GM19240 (cell line): Measurements from ENCODE around the gene TRAK1.
"Not testable (repeated sequence)": the region's sequence is repeated elsewhere in the genome, so short reads cannot be mapped to it uniquely, and the experiment has no call there.

ENCODE experiments used
- DNase-seq: peaks from one replicate; pipeline ENCODE4 v3.0.0; 2011; ENCODE audit warnings: low spot score; ENCODE audit not compliant: insufficient read length

The TRAK1 gene, protein sequence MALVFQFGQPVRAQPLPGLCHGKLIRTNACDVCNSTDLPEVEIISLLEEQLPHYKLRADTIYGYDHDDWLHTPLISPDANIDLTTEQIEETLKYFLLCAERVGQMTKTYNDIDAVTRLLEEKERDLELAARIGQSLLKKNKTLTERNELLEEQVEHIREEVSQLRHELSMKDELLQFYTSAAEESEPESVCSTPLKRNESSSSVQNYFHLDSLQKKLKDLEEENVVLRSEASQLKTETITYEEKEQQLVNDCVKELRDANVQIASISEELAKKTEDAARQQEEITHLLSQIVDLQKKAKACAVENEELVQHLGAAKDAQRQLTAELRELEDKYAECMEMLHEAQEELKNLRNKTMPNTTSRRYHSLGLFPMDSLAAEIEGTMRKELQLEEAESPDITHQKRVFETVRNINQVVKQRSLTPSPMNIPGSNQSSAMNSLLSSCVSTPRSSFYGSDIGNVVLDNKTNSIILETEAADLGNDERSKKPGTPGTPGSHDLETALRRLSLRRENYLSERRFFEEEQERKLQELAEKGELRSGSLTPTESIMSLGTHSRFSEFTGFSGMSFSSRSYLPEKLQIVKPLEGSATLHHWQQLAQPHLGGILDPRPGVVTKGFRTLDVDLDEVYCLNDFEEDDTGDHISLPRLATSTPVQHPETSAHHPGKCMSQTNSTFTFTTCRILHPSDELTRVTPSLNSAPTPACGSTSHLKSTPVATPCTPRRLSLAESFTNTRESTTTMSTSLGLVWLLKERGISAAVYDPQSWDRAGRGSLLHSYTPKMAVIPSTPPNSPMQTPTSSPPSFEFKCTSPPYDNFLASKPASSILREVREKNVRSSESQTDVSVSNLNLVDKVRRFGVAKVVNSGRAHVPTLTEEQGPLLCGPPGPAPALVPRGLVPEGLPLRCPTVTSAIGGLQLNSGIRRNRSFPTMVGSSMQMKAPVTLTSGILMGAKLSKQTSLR

GRCh38 chr3:42090973-42091731 lies at the start of gene TRAK1:
Gene TRAK1 (plus strand): TSS chr3:42091357. CDS start chr3:42091470, 113 bp downstream.
- DNase-seq, result no peak

DNA sequence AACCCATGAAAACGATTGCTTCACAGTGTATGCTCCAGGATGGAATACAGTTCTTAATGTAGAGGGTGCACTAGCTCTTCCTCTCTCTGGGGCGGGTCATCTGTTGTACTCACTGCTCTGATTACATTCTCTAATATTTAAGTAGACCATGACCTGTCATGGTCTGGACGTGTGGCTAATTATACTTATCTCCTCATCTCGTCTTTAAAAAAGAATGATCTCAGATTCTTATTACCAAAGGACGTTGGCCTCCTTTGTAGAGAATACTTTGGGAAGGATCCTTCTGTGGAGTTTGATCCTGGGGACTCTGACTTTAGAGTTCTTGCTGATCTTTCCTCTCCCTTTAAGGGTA lies 48.4 kb upstream of the TRAK1 start:
- DNase-seq, result no peak

DNA sequence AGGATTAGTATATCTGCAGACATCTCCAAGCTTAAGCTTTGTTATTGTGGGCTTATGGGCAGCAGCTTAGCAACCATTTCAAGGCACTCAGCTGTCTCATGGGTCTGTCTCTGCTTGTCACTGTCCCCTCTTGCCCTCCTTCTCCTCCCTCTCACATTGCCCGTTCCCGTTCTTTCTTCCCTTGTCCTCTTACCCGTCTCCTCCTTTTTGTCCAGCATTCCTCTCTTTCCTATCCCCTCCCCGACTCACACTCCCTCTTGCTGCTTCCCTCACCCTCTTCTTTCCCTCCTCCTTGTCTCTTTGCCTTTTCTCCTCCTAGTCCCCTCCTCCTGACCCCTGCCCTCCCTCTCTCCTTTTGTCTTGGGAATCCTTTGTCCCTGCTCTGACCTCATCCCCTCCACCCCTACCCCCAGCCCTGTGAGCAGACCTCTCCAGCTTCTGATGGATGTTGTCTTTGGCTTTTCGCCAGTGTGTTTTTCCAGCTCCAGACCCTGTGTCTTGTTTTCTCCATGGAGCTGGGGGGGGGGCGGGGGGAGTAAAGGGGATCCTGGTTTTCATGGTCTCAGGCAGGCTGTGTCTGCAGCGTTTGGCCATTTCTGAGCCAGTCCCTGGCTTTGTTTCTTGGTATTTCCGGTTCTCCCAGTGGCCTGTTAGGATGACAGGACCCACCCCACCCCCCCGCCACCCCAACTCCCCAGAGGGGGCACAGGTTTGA lies 47.9 kb upstream of the TRAK1 start:
- DNase-seq, result no peak

GRCh38 chr3:42045708-42046243 lies 45.4 kb upstream of the TRAK1 start:
- no peak for DNase-seq

GRCh38 chr3:42048526-42048925 lies 42.6 kb upstream of the TRAK1 start:
- not testable (repeated sequence) for DNase-seq

DNA sequence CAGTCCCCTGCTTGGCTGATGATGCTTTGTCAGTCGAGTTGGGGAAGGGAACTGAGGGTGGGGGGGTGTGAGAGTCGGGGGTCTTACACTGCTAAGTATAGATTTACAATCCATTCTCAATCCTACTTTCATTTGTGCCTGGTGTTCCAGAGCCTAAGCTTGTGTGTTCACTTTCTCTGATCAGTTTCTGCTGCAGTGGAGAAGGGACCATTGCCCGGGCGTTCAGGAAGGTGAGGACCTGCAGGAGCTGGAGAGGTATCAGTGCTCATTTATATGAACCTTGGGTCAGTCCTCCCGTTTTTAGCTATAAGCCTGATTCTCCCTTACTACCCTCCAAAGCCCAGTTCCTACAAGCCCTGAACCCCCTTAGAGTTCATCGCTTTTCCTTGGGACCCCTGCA lies 41.0 kb upstream of the TRAK1 start:
- DNase-seq, result no peak

DNA sequence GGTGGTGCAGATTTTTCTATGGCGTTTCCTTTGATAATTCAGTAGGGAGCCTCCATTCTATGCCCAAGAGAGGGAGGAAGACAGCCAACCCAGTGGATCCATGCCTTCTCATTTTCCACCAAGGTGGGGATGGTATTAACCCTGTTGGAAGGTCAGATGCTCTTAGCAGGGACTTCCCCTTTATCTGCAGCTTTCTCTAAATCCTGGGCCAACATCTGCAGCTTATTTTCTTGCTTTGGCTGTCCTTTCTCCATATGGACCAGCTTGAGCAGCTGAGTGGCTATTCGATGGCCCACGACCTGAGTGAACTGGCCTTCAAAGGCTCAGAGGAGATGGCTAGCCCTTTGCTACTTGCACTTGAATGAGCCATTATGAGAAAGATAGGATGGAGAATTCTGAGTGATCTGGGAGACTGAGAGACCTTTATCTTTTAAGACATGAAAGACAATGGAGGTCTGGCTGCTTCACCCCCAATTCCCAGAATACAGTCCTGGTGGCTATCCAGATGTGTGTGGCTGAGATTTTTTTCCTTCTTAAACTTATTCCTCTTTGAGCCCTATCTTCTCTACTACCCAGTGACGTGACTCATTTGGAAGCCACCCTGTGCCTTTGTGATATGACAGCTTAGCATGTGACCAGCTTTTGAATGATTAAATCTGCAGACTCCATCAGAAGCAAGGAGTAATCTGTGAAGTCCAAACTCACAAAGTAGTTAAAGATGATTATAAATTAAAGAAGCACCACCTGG lies 39.6 kb upstream of the TRAK1 start:
- DNase-seq, result no peak

GRCh38 chr3:42052132-42052483 lies 39.0 kb upstream of the TRAK1 start:
- DNase-seq, result no peak

GRCh38 chr3:42052484-42053351 lies 38.4 kb upstream of the TRAK1 start:
- no peak for DNase-seq

GRCh38 chr3:42053476-42053875 lies 37.7 kb upstream of the TRAK1 start:
- DNase-seq, result no peak

DNA sequence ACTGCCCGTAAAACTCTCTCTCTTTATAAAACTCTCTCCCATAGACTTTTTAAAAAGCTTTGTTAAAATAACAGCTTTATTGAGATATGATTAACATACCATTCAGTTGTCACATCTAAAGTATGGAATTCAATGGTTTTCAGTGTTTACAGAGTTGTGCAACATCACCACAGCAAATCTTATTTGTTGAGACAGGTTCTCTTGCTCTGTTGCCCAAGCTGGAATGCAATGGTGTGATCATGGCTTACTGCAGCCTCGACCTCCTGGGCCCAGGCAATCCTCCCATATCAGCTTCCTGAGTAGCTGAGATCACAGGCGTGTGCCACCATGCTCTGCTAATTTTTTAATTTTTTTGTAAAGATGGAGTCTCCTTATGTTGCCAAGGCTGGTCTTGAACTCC lies 35.9 kb upstream of the TRAK1 start:
- DNase-seq, result no peak

- no peak for DNase-seq
Measured at GRCh38 chr3:42056840-42057239, 34.3 kb upstream of the TRAK1 start.

DNA sequence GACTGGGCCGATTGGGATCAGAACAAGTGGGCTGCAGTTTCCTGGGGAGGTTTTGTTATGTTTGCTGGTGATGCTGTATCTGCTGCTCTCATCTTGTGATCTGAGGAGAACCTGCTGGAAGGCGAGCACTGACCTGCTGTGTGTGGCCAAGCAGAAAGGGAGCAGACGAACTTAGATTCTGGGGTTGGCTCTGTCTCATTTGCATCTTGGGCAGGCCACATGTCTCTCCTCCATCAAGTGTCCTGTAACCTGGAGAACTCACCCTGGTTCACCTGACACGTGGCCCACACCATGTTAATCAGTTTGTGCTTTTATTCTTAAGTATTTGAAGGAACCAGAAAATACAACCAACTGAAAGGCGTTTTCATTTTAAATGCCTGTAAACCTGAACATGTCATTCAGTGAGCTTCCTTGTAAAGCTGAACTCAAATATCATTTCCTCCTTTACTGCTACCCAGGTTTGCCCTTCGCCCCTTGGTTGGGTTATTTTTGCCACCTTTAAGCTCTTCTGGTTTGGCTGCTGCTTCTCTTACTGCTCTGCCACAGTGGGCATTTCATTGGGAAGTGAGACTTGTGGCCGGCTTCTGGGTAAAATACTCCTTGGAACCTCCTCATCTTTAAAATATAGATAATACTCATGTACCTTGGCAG lies 33.5 kb upstream of the TRAK1 start:
- no peak for DNase-seq

GRCh38 chr3:42061025-42061712 lies 30.0 kb upstream of the TRAK1 start:
- DNase-seq, result no peak

- DNase-seq, result no peak
Measured at GRCh38 chr3:42061713-42062380, 29.3 kb upstream of the TRAK1 start.

- no peak for DNase-seq
Measured at GRCh38 chr3:42062464-42062863, 28.7 kb upstream of the TRAK1 start.

GRCh38 chr3:42063888-42064287 lies 27.3 kb upstream of the TRAK1 start:
- no peak for DNase-seq
